GM11168 (cell line): ENCODE measurements around the gene TAF5L.
"Not testable (repeated sequence)": the region's sequence is repeated elsewhere in the genome, so short reads cannot be mapped to it uniquely, and the experiment has no call there.

Source experiments
- in situ Hi-C: fragments of 300-500 bp; cut with MboI; formaldehyde crosslinking; loops from one replicate; pipeline ENCODE4 v1.12.0; 2022; ENCODE audit warnings: low sequenced_read_pairs; ENCODE audit not compliant: unreplicated experiment

Gene TAF5L

GRCh38 chr1:229578168-229579058, 47.5 kb downstream of the TAF5L start:
- in situ Hi-C loops = no loop called here

GRCh38 chr1:229574679-229575442, 51.1 kb downstream of the TAF5L start:
- in situ Hi-C loops = no loop called here

- in situ Hi-C loops = no loop called here
Measured at GRCh38 chr1:229572286-229572685, 53.6 kb downstream of the TAF5L start.

GRCh38 chr1:229570891-229571516, 54.9 kb downstream of the TAF5L start:
- in situ Hi-C loops = no loop called here

DNA sequence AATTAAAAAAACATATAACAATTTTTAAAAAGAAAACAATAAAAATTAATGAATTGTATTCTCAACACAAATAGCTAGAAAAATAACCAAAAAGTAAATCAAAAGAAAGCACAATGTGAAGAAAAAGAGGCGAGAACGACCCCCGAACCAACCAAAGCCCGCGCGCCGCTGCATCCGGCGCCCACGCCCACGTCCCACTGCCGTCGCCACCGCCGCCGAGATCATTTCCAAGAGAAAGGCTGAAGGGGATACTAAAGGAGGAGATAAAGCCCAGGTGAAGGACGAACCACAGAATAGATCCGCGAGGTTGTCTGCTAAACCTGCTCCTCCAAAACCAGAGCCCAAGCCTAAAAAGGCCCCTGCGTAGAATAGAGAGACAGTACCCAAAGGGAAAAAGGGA, 55.6 kb downstream of the TAF5L start:
- in situ Hi-C loops = no loop called here

- in situ Hi-C loops = loop anchor here (10.0 kb wide), 1 partner anchor 58 kb away; the partner anchor contains the start of genes TAF5L and URB2
Measured at GRCh38 chr1:229567109-229567868, 58.6 kb downstream of the TAF5L start.

GRCh38 chr1:229563701-229564100, 62.2 kb downstream of the TAF5L start:
- in situ Hi-C loops = loop anchor here (10.0 kb wide), 1 partner anchor 61 kb away; the partner anchor contains the start of genes TAF5L and URB2

GRCh38 chr1:229563241-229563640, 62.7 kb downstream of the TAF5L start:
- in situ Hi-C loops = loop anchor here (10.0 kb wide), 1 partner anchor 62 kb away; the partner anchor contains the start of genes TAF5L and URB2

DNA sequence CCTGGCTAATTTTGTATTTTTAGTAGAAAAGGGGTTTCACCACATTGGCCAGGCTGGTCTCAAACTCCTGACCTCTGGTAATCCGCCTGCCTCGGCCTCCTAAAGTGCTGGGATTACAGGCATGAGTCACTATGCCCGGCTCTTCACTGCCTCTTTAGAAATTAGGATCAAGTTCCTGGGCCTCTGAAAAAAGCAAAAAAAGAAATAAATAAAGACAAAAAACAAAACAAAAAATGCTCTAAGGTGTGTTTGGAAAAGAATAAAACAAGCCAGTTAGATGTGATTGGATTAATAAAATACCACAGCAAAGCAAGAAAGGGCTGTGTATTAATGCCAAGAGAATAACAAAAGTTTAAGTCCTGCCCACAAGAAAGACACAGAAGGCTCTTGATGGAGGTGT, 63.2 kb downstream of the TAF5L start:
- in situ Hi-C loops = loop anchor here (10.0 kb wide), 1 partner anchor 62 kb away; the partner anchor contains the start of genes TAF5L and URB2

GRCh38 chr1:229561141-229561540, 64.8 kb downstream of the TAF5L start:
- in situ Hi-C loops = loop anchor here (10.0 kb wide), 1 partner anchor 64 kb away; the partner anchor contains the start of genes TAF5L and URB2

DNA sequence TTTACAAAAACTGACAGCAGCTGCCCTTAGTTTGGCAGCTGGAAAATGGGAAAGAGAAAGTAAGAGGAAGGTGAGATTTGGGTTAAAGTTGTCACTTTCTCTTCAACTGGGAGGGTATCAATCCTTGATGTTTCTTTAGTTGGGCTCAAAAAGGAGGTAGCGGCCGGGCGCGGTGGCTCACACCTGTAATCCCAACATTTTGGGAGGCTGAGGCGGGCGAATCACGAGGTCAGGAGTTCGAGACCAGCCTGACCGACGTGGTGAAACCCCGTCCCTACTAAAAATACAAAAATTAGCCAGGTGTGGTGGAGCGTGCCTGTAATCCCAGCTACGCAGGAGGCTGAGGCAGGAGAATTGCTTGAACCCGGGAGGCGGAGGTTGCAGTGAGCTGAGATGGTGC, 65.8 kb downstream of the TAF5L start:
- in situ Hi-C loops = loop anchor here (10.0 kb wide), 1 partner anchor 65 kb away; the partner anchor contains the start of genes TAF5L and URB2

DNA sequence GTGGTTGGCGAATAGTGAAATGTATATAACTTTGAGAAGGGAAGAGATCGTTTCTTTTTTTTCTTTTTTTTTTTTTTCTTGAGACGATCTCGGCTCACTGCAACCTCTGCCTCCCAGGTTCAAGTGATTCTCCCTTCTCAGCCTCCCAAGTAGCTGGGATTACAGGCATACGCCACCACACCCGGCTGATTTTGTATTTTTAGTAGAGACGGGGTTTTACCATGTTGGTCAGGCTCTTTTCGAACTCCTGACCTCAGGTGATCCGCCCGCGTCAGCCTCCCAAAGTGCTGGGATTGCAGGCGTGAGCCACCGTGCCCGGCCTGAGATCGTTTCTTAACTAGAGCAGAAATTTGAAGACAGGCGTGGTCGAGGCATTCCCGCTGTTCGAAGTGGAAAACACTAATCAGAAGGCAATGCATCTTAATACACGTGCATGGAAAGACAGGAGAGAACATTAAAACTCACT, 66.6 kb downstream of the TAF5L start:
- in situ Hi-C loops = not testable (repeated sequence)

GRCh38 chr1:229558460-229559335, 67.2 kb downstream of the TAF5L start, which contains the start of gene ABCB10:
TSS of gene ABCB10 (minus strand) at chr1:229558707. CDS start at chr1:229558652, 55 bp downstream.
- in situ Hi-C loops = no loop called here

DNA sequence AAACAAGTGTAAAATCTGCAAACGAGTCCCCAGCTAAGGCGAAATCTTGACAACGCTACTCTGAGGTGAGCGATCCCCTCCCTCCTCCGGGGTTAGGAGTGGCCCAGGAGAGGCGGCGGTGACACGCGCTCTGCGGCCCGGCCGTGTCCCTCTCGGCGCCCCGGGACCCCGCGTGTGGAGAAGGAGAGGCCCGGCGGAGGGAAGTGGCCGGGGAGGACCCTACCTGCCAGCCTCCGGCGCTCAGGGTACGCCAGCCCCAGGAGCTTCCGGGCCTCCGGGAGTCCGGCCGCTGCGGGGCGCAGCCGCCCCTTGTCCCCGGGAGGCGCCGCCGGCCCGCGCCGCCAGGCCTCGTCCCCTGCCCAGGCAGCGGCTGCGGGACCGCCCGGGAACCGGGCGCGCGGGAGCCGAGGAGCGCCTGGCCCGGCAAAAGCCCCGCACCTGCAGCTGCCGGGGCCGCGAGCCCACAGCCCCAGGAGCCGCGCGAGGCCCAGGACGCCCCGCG, 68.0 kb downstream of the TAF5L start:
- in situ Hi-C loops = no loop called here

DNA sequence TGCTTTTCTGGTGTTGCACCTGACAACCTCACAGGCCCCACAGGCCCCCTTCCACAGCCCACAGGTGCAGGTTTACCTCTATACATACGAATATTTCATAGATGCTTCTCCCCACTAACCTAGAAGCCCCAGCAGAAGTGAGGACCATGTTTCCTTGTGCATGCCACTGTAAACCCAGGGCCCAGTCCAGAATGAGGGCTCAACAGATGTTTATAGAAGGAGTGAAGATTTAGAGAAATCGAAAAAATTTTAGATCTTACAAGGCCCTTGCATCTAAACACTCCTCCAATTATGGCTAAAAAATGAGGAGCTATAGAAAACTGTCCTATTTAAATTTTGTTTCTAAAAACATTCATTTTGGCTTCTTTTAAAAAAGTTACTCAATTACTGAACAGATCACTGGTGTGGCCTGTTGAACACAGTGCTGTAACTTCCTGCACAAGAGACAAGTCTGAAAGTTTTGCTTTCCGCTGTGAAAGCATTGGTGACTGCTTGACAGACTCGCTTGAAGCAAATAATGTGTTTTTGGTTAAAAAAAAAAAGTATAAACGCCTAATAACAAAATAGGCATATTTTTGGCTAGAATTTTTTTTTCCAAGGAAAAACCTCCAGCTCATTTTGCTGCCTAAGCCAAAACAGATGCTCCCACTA, 68.6 kb downstream of the TAF5L start:
- in situ Hi-C loops = no loop called here

DNA sequence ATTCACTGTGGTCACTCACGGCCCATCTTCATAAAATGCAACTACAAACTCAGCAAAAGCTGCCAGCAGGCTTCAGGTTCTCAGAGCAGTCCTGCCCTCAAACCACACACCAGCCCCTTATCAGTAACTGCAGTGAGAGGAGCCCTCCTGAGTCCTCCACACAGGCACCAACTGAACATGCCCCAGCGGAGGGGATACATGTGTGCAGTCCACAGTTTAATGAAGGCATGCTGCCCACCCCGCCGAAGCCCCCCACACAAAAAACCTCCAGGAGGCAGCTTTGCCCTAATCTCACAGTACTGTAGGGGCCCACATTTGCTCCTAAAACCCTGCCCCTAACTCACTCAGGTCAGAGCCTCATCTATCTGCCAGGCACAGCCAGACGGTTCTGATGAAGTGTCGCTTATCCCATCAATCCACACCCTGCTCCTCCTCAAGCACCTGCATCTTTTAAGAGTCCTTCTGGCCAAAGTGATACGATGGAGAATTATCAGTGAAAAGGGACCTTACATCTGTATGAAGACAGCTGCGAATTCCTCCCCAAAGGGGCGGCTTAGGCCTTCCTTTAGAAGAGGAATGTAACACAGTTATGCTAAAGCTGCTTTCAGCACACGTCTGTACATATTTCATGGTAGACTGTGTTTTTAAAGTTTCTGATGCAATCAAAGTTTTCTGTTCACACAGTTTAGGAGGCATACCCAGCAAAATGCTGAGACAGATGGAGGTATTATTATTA, 70.9 kb downstream of the TAF5L start:
- in situ Hi-C loops = no loop called here

DNA sequence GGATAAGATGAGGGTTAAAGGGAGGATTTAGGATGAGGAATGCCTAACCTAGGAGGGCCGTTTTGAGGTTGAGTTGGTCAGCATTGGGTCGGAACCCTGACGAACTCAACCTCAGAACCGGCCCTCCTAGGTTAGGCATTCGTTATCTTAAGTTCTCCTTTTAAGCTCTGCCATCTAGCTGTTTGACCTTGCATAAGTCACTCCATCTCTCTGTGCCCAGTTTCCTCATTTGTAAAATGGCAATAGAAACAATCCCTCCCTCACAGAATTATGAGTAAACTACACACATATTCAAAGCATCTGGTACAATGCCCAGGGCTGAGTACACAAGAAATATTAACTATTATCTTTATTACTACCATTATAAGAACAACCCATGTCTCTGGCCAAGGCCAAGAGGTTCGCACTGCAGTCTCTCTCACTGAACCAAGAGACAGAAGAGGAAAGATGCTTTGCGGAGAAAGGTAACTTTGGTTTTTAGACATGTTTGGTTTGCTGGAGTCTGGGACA, 72.2 kb downstream of the TAF5L start:
- in situ Hi-C loops = no loop called here
